ENCODE results near the gene CD300LG.
"Not testable (repeated sequence)": the region's sequence is repeated elsewhere in the genome, so short reads cannot be mapped to it uniquely, and the experiment has no call there.

Gene CD300LG

GRCh38 chr17:43841282-43841681 lies 5.7 kb upstream of the CD300LG start:
- peaks cover 13% of the 10 kb centered on the region for H3K4me1 ChIP-seq (ENCODE audit: control insufficient read depth, insufficient read depth, low read length)
- peak overlapping the region; percentile 79 for H3K4me2 ChIP-seq (ENCODE audit: low read length)
- H3K36me3 ChIP-seq (ENCODE audit: insufficient read depth, low read length): no peaks in the 10 kb centered on the region
- peaks cover 15% of the 10 kb centered on the region for H3K27me3 ChIP-seq (ENCODE audit: control insufficient read depth, insufficient read depth, low read length)
- H3K4me3 ChIP-seq (ENCODE audit: low read length): no peak overlapping the region
- no peaks in the 10 kb centered on the region for H3K9me3 ChIP-seq (replicated peaks; ENCODE audit: low read length)
- no peak overlapping the region for H3K9ac ChIP-seq (ENCODE audit: low read depth, low read length)

GRCh38 chr17:43842091-43842974 lies 4.6 kb upstream of the CD300LG start:
- peaks cover 15% of the 10 kb centered on the region for H3K27me3 ChIP-seq (ENCODE audit: control insufficient read depth, insufficient read depth, low read length)
- H3K4me3 ChIP-seq (ENCODE audit: low read length): peak overlapping the region; percentile 54
- not testable (repeated sequence) for H3K36me3 ChIP-seq (ENCODE audit: insufficient read depth, low read length)

GRCh38 chr17:43842975-43843325 lies 4.0 kb upstream of the CD300LG start:
- Histone ChIP-seq H3K4me1 (ENCODE audit: control insufficient read depth, insufficient read depth, low read length) (peaks cover 13% of the 10 kb centered on the region), H3K4me3 (ENCODE audit: low read length) (peak overlapping the region; percentile 2), H3K9ac (ENCODE audit: low read depth, low read length) (no peak overlapping the region), H3K9me3 (replicated peaks; ENCODE audit: low read length) (no peaks in the 10 kb centered on the region), H3K4me2 (ENCODE audit: low read length) (peak overlapping the region; percentile 56), H3K36me3 (ENCODE audit: insufficient read depth, low read length) (no peaks in the 10 kb centered on the region), H3K27me3 (ENCODE audit: control insufficient read depth, insufficient read depth, low read length) (peaks cover 14% of the 10 kb centered on the region)

More at GRCh38 chr17:43842091-43842974, 4.6 kb upstream of the CD300LG start:
- not testable (repeated sequence) for H3K9ac ChIP-seq (ENCODE audit: low read depth, low read length); H3K9me3 ChIP-seq (replicated peaks; ENCODE audit: low read length)
- Histone ChIP-seq H3K4me2 (ENCODE audit: low read length) (peak overlapping the region; percentile 79), H3K4me1 (ENCODE audit: control insufficient read depth, insufficient read depth, low read length) (peaks cover 13% of the 10 kb centered on the region)

- Histone ChIP-seq H3K9me3 (replicated peaks; ENCODE audit: low read length) (no peaks in the 10 kb centered on the region), H3K27me3 (ENCODE audit: control insufficient read depth, insufficient read depth, low read length) (peaks cover 25% of the 10 kb centered on the region), H3K4me2 (ENCODE audit: low read length) (no peak overlapping the region), H3K4me1 (ENCODE audit: control insufficient read depth, insufficient read depth, low read length) (peaks cover 13% of the 10 kb centered on the region), H3K4me3 (ENCODE audit: low read length) (no peak overlapping the region), H3K36me3 (ENCODE audit: insufficient read depth, low read length) (no peaks in the 10 kb centered on the region), H3K9ac (ENCODE audit: low read depth, low read length) (no peak overlapping the region)
Measured at GRCh38 chr17:43844241-43844640, 2.7 kb upstream of the CD300LG start.

- Histone ChIP-seq H3K27me3 (ENCODE audit: control insufficient read depth, insufficient read depth, low read length) (peaks cover 31% of the 10 kb centered on the region), H3K9me3 (replicated peaks; ENCODE audit: low read length) (no peaks in the 10 kb centered on the region), H3K4me2 (ENCODE audit: low read length) (no peak overlapping the region), H3K4me1 (ENCODE audit: control insufficient read depth, insufficient read depth, low read length) (peaks cover 12% of the 10 kb centered on the region), H3K36me3 (ENCODE audit: insufficient read depth, low read length) (no peaks in the 10 kb centered on the region), H3K9ac (ENCODE audit: low read depth, low read length) (no peak overlapping the region), H3K4me3 (ENCODE audit: low read length) (no peak overlapping the region)
Measured at GRCh38 chr17:43845766-43846165, 1.2 kb upstream of the CD300LG start.

GRCh38 chr17:43846221-43846712 lies 709 bp upstream of the CD300LG start:
- Histone ChIP-seq H3K9me3 (replicated peaks; ENCODE audit: low read length) (no peaks in the 10 kb centered on the region), H3K9ac (ENCODE audit: low read depth, low read length) (no peak overlapping the region), H3K4me3 (ENCODE audit: low read length) (no peak overlapping the region), H3K4me1 (ENCODE audit: control insufficient read depth, insufficient read depth, low read length) (peaks cover 8% of the 10 kb centered on the region), H3K27me3 (ENCODE audit: control insufficient read depth, insufficient read depth, low read length) (peaks cover 33% of the 10 kb centered on the region), H3K36me3 (ENCODE audit: insufficient read depth, low read length) (no peaks in the 10 kb centered on the region), H3K4me2 (ENCODE audit: low read length) (no peak overlapping the region)

GRCh38 chr17:43848601-43849000 lies 1.6 kb downstream of the CD300LG start:
- Histone ChIP-seq H3K27me3 (ENCODE audit: control insufficient read depth, insufficient read depth, low read length) (peaks cover 52% of the 10 kb centered on the region), H3K9me3 (replicated peaks; ENCODE audit: low read length) (no peaks in the 10 kb centered on the region), H3K4me3 (ENCODE audit: low read length) (no peak overlapping the region)

GRCh38 chr17:43849116-43849515 lies 2.1 kb downstream of the CD300LG start:
- Histone ChIP-seq H3K9ac (ENCODE audit: low read depth, low read length) (no peak overlapping the region), H3K4me3 (ENCODE audit: low read length) (no peak overlapping the region), H3K4me1 (ENCODE audit: control insufficient read depth, insufficient read depth, low read length) (no peaks in the 10 kb centered on the region), H3K36me3 (ENCODE audit: insufficient read depth, low read length) (no peaks in the 10 kb centered on the region), H3K9me3 (replicated peaks; ENCODE audit: low read length) (no peaks in the 10 kb centered on the region), H3K4me2 (ENCODE audit: low read length) (no peak overlapping the region), H3K27me3 (ENCODE audit: control insufficient read depth, insufficient read depth, low read length) (peaks cover 56% of the 10 kb centered on the region)

More at GRCh38 chr17:43848601-43849000, 1.6 kb downstream of the CD300LG start:
- H3K4me2 ChIP-seq (ENCODE audit: low read length): no peak overlapping the region
- H3K4me1 ChIP-seq (ENCODE audit: control insufficient read depth, insufficient read depth, low read length): no peaks in the 10 kb centered on the region
- no peak overlapping the region for H3K9ac ChIP-seq (ENCODE audit: low read depth, low read length)
- no peaks in the 10 kb centered on the region for H3K36me3 ChIP-seq (ENCODE audit: insufficient read depth, low read length)

GRCh38 chr17:43852571-43852970 lies 5.6 kb downstream of the CD300LG start:
- Histone ChIP-seq H3K4me3 (ENCODE audit: low read length) (no peak overlapping the region), H3K9ac (ENCODE audit: low read depth, low read length) (no peak overlapping the region), H3K9me3 (replicated peaks; ENCODE audit: low read length) (no peaks in the 10 kb centered on the region), H3K4me2 (ENCODE audit: low read length) (no peak overlapping the region), H3K27me3 (ENCODE audit: control insufficient read depth, insufficient read depth, low read length) (peaks cover 87% of the 10 kb centered on the region), H3K4me1 (ENCODE audit: control insufficient read depth, insufficient read depth, low read length) (no peaks in the 10 kb centered on the region), H3K36me3 (ENCODE audit: insufficient read depth, low read length) (no peaks in the 10 kb centered on the region)

- H3K4me1 ChIP-seq (ENCODE audit: control insufficient read depth, insufficient read depth, low read length): no peaks in the 10 kb centered on the region
- H3K4me3 ChIP-seq (ENCODE audit: low read length): no peak overlapping the region
- no peak overlapping the region for H3K9ac ChIP-seq (ENCODE audit: low read depth, low read length)
- no peaks in the 10 kb centered on the region for H3K9me3 ChIP-seq (replicated peaks; ENCODE audit: low read length)
- H3K36me3 ChIP-seq (ENCODE audit: insufficient read depth, low read length): no peaks in the 10 kb centered on the region
- peaks cover 90% of the 10 kb centered on the region for H3K27me3 ChIP-seq (ENCODE audit: control insufficient read depth, insufficient read depth, low read length)
- H3K4me2 ChIP-seq (ENCODE audit: low read length): no peak overlapping the region
Measured at GRCh38 chr17:43853546-43853945, 6.6 kb downstream of the CD300LG start.

- Histone ChIP-seq H3K9ac (ENCODE audit: low read depth, low read length) (no peak overlapping the region), H3K4me1 (ENCODE audit: control insufficient read depth, insufficient read depth, low read length) (no peaks in the 10 kb centered on the region), H3K4me3 (ENCODE audit: low read length) (no peak overlapping the region), H3K9me3 (replicated peaks; ENCODE audit: low read length) (no peaks in the 10 kb centered on the region), H3K36me3 (ENCODE audit: insufficient read depth, low read length) (no peaks in the 10 kb centered on the region), H3K4me2 (ENCODE audit: low read length) (no peak overlapping the region), H3K27me3 (ENCODE audit: control insufficient read depth, insufficient read depth, low read length) (peaks cover 90% of the 10 kb centered on the region)
Measured at GRCh38 chr17:43854498-43854897, 7.5 kb downstream of the CD300LG start.

GRCh38 chr17:43855061-43855460 lies 8.1 kb downstream of the CD300LG start:
- Histone ChIP-seq H3K4me2 (ENCODE audit: low read length) (no peak overlapping the region), H3K9me3 (replicated peaks; ENCODE audit: low read length) (no peaks in the 10 kb centered on the region), H3K27me3 (ENCODE audit: control insufficient read depth, insufficient read depth, low read length) (peaks cover 88% of the 10 kb centered on the region), H3K36me3 (ENCODE audit: insufficient read depth, low read length) (no peaks in the 10 kb centered on the region), H3K4me1 (ENCODE audit: control insufficient read depth, insufficient read depth, low read length) (no peaks in the 10 kb centered on the region), H3K4me3 (ENCODE audit: low read length) (no peak overlapping the region), H3K9ac (ENCODE audit: low read depth, low read length) (no peak overlapping the region)
